Nephron progenitor cell (in vitro differentiated cells): ENCODE data around the gene FKBP4.
A peak's percentile ranks its signal among the peaks of the same experiment; 100 is the strongest.

Source experiments
- DNase-seq: peaks from one replicate; pipeline ENCODE4 v3.0.0; 2021
- H3K27ac Mint-ChIP-seq: 2 replicates; pipeline ENCODE4 v1.8.0; 2021; ENCODE audit warnings: mild to moderate bottlenecking, moderate library complexity, mixed read lengths
- H3K27me3 Mint-ChIP-seq: 2 replicates; pipeline ENCODE4 v1.8.0; 2021; ENCODE audit warnings: mild to moderate bottlenecking, low read depth, mixed read lengths; ENCODE audit not compliant: poor library complexity
- H3K36me3 Mint-ChIP-seq: 2 replicates; pipeline ENCODE4 v1.8.0; 2021; ENCODE audit warnings: low read depth, mixed read lengths
- H3K4me1 Mint-ChIP-seq: 2 replicates; pipeline ENCODE4 v1.8.0; 2021; ENCODE audit warnings: mixed read lengths
- H3K4me3 Mint-ChIP-seq: 2 replicates; pipeline ENCODE4 v1.8.0; 2021; ENCODE audit warnings: mild to moderate bottlenecking, moderate library complexity, mixed read lengths
- H3K9me3 Mint-ChIP-seq: 2 replicates; pipeline ENCODE4 v1.8.0; 2021; ENCODE audit warnings: mild to moderate bottlenecking, moderate library complexity, mixed read lengths
- CTCF ChIP-seq: fragments of 200-600 bp; sonication (generic); IDR thresholded peaks from 2 replicates; pipeline ENCODE4 v1.5.0; 2021; ENCODE audit warnings: antibody characterized with exemption

The FKBP4 gene

GRCh38 chr12:2751686-2752085 lies 43.1 kb upstream of the FKBP4 start:
- H3K4me3 Mint-ChIP-seq: no peak overlapping the region
- no peaks in the 10 kb centered on the region for H3K4me1 Mint-ChIP-seq
- no peak overlapping the region for H3K27ac Mint-ChIP-seq
- no peaks in the 10 kb centered on the region for H3K36me3 Mint-ChIP-seq
- peaks cover 91% of the 10 kb centered on the region for H3K27me3 Mint-ChIP-seq
- DNase-seq: no peak
- TF ChIP-seq CTCF: no peak
- H3K9me3 Mint-ChIP-seq: peaks cover 8% of the 10 kb centered on the region

- TF ChIP-seq CTCF: no peak
- peaks cover 14% of the 10 kb centered on the region for H3K9me3 Mint-ChIP-seq
- H3K4me3 Mint-ChIP-seq: no peak overlapping the region
- DNase-seq: peak; percentile 99
- peaks cover 90% of the 10 kb centered on the region for H3K27me3 Mint-ChIP-seq
- H3K36me3 Mint-ChIP-seq: no peaks in the 10 kb centered on the region
- no peak overlapping the region for H3K27ac Mint-ChIP-seq
- H3K4me1 Mint-ChIP-seq: no peaks in the 10 kb centered on the region
These were observed 41.9 kb upstream of the FKBP4 start for GRCh38 chr12:2752676-2753371.

GRCh38 chr12:2753536-2753935 lies 41.2 kb upstream of the FKBP4 start:
- no peaks in the 10 kb centered on the region for H3K36me3 Mint-ChIP-seq
- H3K4me3 Mint-ChIP-seq: no peak overlapping the region
- H3K4me1 Mint-ChIP-seq: no peaks in the 10 kb centered on the region
- peaks cover 89% of the 10 kb centered on the region for H3K27me3 Mint-ChIP-seq
- no peak for TF ChIP-seq CTCF
- H3K27ac Mint-ChIP-seq: no peak overlapping the region
- DNase-seq: no peak
- H3K9me3 Mint-ChIP-seq: peaks cover 14% of the 10 kb centered on the region

GRCh38 chr12:2754208-2754607 lies 40.6 kb upstream of the FKBP4 start:
- no peaks in the 10 kb centered on the region for H3K36me3 Mint-ChIP-seq
- no peak for DNase-seq
- H3K27me3 Mint-ChIP-seq: peaks cover 83% of the 10 kb centered on the region
- no peak overlapping the region for H3K27ac Mint-ChIP-seq
- no peak overlapping the region for H3K4me3 Mint-ChIP-seq
- TF ChIP-seq CTCF: no peak
- H3K9me3 Mint-ChIP-seq: peaks cover 18% of the 10 kb centered on the region
- no peaks in the 10 kb centered on the region for H3K4me1 Mint-ChIP-seq

- Mint-ChIP-seq H3K36me3 (no peaks in the 10 kb centered on the region), H3K4me3 (no peak overlapping the region), H3K27me3 (peaks cover 73% of the 10 kb centered on the region), H3K4me1 (no peaks in the 10 kb centered on the region), H3K27ac (no peak overlapping the region), H3K9me3 (peaks cover 18% of the 10 kb centered on the region)
- no peak for TF ChIP-seq CTCF
- DNase-seq: no peak
These were observed 38.0 kb upstream of the FKBP4 start for GRCh38 chr12:2756756-2757155.

- no peaks in the 10 kb centered on the region for H3K36me3 Mint-ChIP-seq
- H3K4me3 Mint-ChIP-seq: no peak overlapping the region
- no peak for DNase-seq
- no peak for TF ChIP-seq CTCF
- H3K4me1 Mint-ChIP-seq: no peaks in the 10 kb centered on the region
- H3K9me3 Mint-ChIP-seq: peaks cover 15% of the 10 kb centered on the region
- H3K27ac Mint-ChIP-seq: no peak overlapping the region
- peaks cover 45% of the 10 kb centered on the region for H3K27me3 Mint-ChIP-seq
These were observed 35.0 kb upstream of the FKBP4 start for GRCh38 chr12:2759733-2760132.
